H9 (cell line): ENCODE data around the gene PIM3. TPM values are rescaled to one million over a fixed set of nuclear protein-coding genes. Genes with fewer than 3 reads are reported as not detected.

ENCODE experiments used
- DNase-seq: peaks from one replicate; pipeline ENCODE4 v3.0.0-alpha.2; 2017
- H2AFZ ChIP-seq: one replicate; pipeline ENCODE4 v1.6.1; 2013; ENCODE audit warnings: mild to moderate bottlenecking, low read length, control low read depth, moderate library complexity
- H2AK5ac ChIP-seq: 2 replicates; pipeline ENCODE4 v1.6.1; 2013; ENCODE audit warnings: low read length, control low read depth, mixed read lengths; ENCODE audit not compliant: insufficient read length
- H2BK120ac ChIP-seq: one replicate; pipeline ENCODE4 v1.6.1; 2013; ENCODE audit warnings: low read depth, mild to moderate bottlenecking, low read length, control low read depth, inconsistent platforms; ENCODE audit not compliant: poor library complexity, severe bottlenecking
- H2BK12ac ChIP-seq: 2 replicates; pipeline ENCODE4 v1.6.1; 2013; ENCODE audit warnings: low read length, control low read depth, mixed read lengths, low read depth; ENCODE audit not compliant: insufficient read length
- H2BK15ac ChIP-seq: 2 replicates; pipeline ENCODE4 v1.6.1; 2013; ENCODE audit warnings: low read depth, low read length, control low read depth
- H2BK20ac ChIP-seq: one replicate; pipeline ENCODE4 v1.6.1; 2013; ENCODE audit warnings: low read depth, mild to moderate bottlenecking, low read length, control low read depth, inconsistent platforms; ENCODE audit not compliant: poor library complexity, severe bottlenecking
- H2BK5ac ChIP-seq: 2 replicates; pipeline ENCODE4 v1.6.1; 2013; ENCODE audit warnings: low read length, control low read depth, mixed read lengths; ENCODE audit not compliant: insufficient read length
- H3K14ac ChIP-seq: 2 replicates; pipeline ENCODE4 v1.6.1; 2013; ENCODE audit warnings: low read length, control low read depth; ENCODE audit not compliant: insufficient read depth
- H3K18ac ChIP-seq: 2 replicates; pipeline ENCODE4 v1.6.1; 2013; ENCODE audit warnings: low read depth, mild to moderate bottlenecking, mixed read lengths, low read length, control low read depth; ENCODE audit not compliant: insufficient read length
- H3K23ac ChIP-seq: 2 replicates; pipeline ENCODE4 v1.6.1; 2013; ENCODE audit warnings: low read length, control low read depth, mixed read lengths, low read depth; ENCODE audit not compliant: insufficient read length
- H3K23me2 ChIP-seq: 2 replicates; pipeline ENCODE4 v1.6.1; 2013; ENCODE audit warnings: low read depth, mild to moderate bottlenecking, mixed read lengths, low read length, control low read depth; ENCODE audit not compliant: insufficient read length, poor library complexity, severe bottlenecking
- H3K27ac ChIP-seq: 2 replicates; pipeline ENCODE4 v1.5.1; 2013; ENCODE audit warnings: low read length, control low read depth, mixed read lengths, low read depth; ENCODE audit not compliant: insufficient read length
- H3K27me3 ChIP-seq: 2 replicates; pipeline ENCODE4 v1.6.1; 2013; ENCODE audit warnings: low read length, control low read depth, inconsistent platforms; ENCODE audit not compliant: insufficient read depth
- H3K4ac ChIP-seq: 2 replicates; pipeline ENCODE4 v1.6.1; 2013; ENCODE audit warnings: low read depth, mild to moderate bottlenecking, control low read depth, inconsistent platforms, low read length, moderate library complexity
- H3K4me1 ChIP-seq: 2 replicates; pipeline ENCODE4 v1.6.1; 2013; ENCODE audit warnings: low read length, control low read depth, inconsistent platforms; ENCODE audit not compliant: insufficient read depth
- H3K4me2 ChIP-seq: 2 replicates; pipeline ENCODE4 v1.6.1; 2013; ENCODE audit warnings: low read length, control low read depth, mixed read lengths; ENCODE audit not compliant: insufficient read length, insufficient read depth
- H3K56ac ChIP-seq: 2 replicates; pipeline ENCODE4 v1.6.1; 2013; ENCODE audit warnings: low read depth, mild to moderate bottlenecking, mixed read lengths, low read length, control low read depth; ENCODE audit not compliant: insufficient read length
- H3K79me1 ChIP-seq: 2 replicates; pipeline ENCODE4 v1.6.1; 2013; ENCODE audit warnings: low read depth, mild to moderate bottlenecking, moderate library complexity, low read length, control low read depth, inconsistent platforms; ENCODE audit not compliant: insufficient read depth, poor library complexity, severe bottlenecking
- H3K79me2 ChIP-seq: 2 replicates; pipeline ENCODE4 v1.6.1; 2013; ENCODE audit warnings: low read length, control low read depth, inconsistent platforms; ENCODE audit not compliant: insufficient read depth
- H3K9ac ChIP-seq: 2 replicates; pipeline ENCODE4 v1.6.1; 2013; ENCODE audit warnings: low read length, control low read depth, mixed read lengths; ENCODE audit not compliant: insufficient read length; ENCODE audit errors: extremely low read depth
- H3K9me3 ChIP-seq: one replicate; pipeline ENCODE4 v1.6.1; 2013; ENCODE audit warnings: low read depth, low read length, inconsistent platforms; ENCODE audit not compliant: control insufficient read depth
- H3T11ph ChIP-seq: one replicate; pipeline ENCODE4 v1.6.1; 2013; ENCODE audit warnings: mild to moderate bottlenecking, low read length, control low read depth, inconsistent platforms
- H4K20me1 ChIP-seq: one replicate; pipeline ENCODE4 v1.6.1; 2013; ENCODE audit not compliant: control insufficient read depth, insufficient read length, insufficient read depth
- H4K5ac ChIP-seq: 2 replicates; pipeline ENCODE4 v1.6.1; 2013; ENCODE audit warnings: low read depth, mild to moderate bottlenecking, mixed read lengths, low read length, control low read depth; ENCODE audit not compliant: insufficient read length
- H4K8ac ChIP-seq: replicated peaks from 2 replicates; pipeline ENCODE4 v1.6.1; 2013; ENCODE audit warnings: low read length, control low read depth, mixed read lengths, low read depth; ENCODE audit not compliant: insufficient read length
- H4K91ac ChIP-seq: 2 replicates; pipeline ENCODE4 v1.6.1; 2013; ENCODE audit warnings: low read depth, mild to moderate bottlenecking, moderate library complexity, mixed read lengths, low read length, control low read depth; ENCODE audit not compliant: insufficient read length
- H3K27ac Mint-ChIP-seq, 3 experiments: 2 replicates in 2 of 3; 3 replicates in 1 of 3; pipeline ENCODE4 v1.8.0; 2020 to 2021; ENCODE audit warnings: mixed read lengths in 3 of 3, mild to moderate bottlenecking in 1 of 3, moderate library complexity in 1 of 3
- H3K27me3 Mint-ChIP-seq: 2 replicates; pipeline ENCODE4 v1.8.0; 2021; ENCODE audit warnings: low read depth, mild to moderate bottlenecking, moderate library complexity, mixed read lengths
- H3K36me3 Mint-ChIP-seq, 3 experiments: 2 replicates in 2 of 3; 3 replicates in 1 of 3; pipeline ENCODE4 v1.8.0; 2020 to 2021; ENCODE audit warnings: low read depth in 3 of 3, mixed read lengths in 3 of 3; ENCODE audit not compliant: insufficient read depth in 1 of 3
- H3K4me1 Mint-ChIP-seq, 2 experiments: 2 replicates each; pipeline ENCODE4 v1.8.0; 2020; ENCODE audit warnings: mixed read lengths in 2 of 2
- H3K4me3 Mint-ChIP-seq, 2 experiments: 2 replicates in 1 of 2; 3 replicates in 1 of 2; pipeline ENCODE4 v1.8.0; 2020 to 2021; ENCODE audit warnings: mild to moderate bottlenecking in 2 of 2, mixed read lengths in 2 of 2, moderate library complexity in 1 of 2
- H3K9me3 Mint-ChIP-seq, 2 experiments: 2 replicates in 1 of 2; 3 replicates in 1 of 2; pipeline ENCODE4 v1.8.0; 2020; ENCODE audit warnings: mild to moderate bottlenecking in 2 of 2, mixed read lengths in 2 of 2, moderate library complexity in 1 of 2
- CTCF ChIP-seq: fragments of 200-600 bp; sonication (generic); conservative IDR thresholded peaks from 3 replicates; pipeline ENCODE4 v1.8.0; 2021; ENCODE audit warnings: antibody characterized with exemption, mild to moderate bottlenecking
- WGBS: extraction: QIAGEN DNeasy Blood & Tissue Kit; methylation state at CpG from one replicate; pipeline ENCODE4 v1.1.7; 2013; ENCODE audit warnings: missing lambda C conversion rate, low lambda C conversion rate, mixed read lengths; ENCODE audit not compliant: insufficient read length; ENCODE audit errors: extremely low coverage; 5-methylcytosine and 5-hydroxymethylcytosine counted together
- total RNA-seq: library from RNA; stranded (reverse); gene quantifications from 2 replicates; pipeline ENCODE4 v1.2.1, GENCODE V29; 2021

The PIM3 gene
- total RNA-seq, 1 experiment from 2014 or later = 43.4 TPM

GRCh38 chr22:49951986-49952896 is 8.3 kb upstream of the PIM3 start:
- Histone ChIP-seq H3K27ac (no peak overlapping the region), H2BK12ac (no peak overlapping the region)
- no peaks in the 10 kb centered on the region for H3K9me3 Mint-ChIP-seq

More at GRCh38 chr22:49951986-49952896, 8.3 kb upstream of the PIM3 start:
- H2AFZ ChIP-seq = no peak overlapping the region
- H3K27me3 ChIP-seq = no peaks in the 10 kb centered on the region
- no peak overlapping the region for H3K4me3 Mint-ChIP-seq
- no peak overlapping the region for H2BK15ac ChIP-seq
- H4K20me1 ChIP-seq = no peaks in the 10 kb centered on the region
- no peak overlapping the region for H3K4ac ChIP-seq
- DNase-seq = peak; percentile 51
- H3K23me2 ChIP-seq = no peaks in the 10 kb centered on the region
- H2BK20ac ChIP-seq = no peak overlapping the region
- no peaks in the 10 kb centered on the region for H3K79me1 ChIP-seq
- H2AK5ac ChIP-seq = no peak overlapping the region
- no peaks in the 10 kb centered on the region; the same call in 1 of the 2 replicates for H3K27me3 Mint-ChIP-seq
- no peak overlapping the region for H3K18ac ChIP-seq
- H3K14ac ChIP-seq = no peak overlapping the region; the same call in 1 of the 2 replicates
- H3K9me3 ChIP-seq = no peaks in the 10 kb centered on the region
- H3K79me2 ChIP-seq = no peaks in the 10 kb centered on the region
- no peak overlapping the region for H2BK120ac ChIP-seq
- no peak for TF ChIP-seq CTCF
- H3T11ph ChIP-seq = no peak overlapping the region
- H3K4me1 Mint-ChIP-seq = peaks cover 0 to 13% of the 10 kb centered on the region in 2 experiments
- no peak overlapping the region for H4K91ac ChIP-seq
- no peaks in the 10 kb centered on the region; a peak in 1 of 7 replicates for H3K36me3 Mint-ChIP-seq
- no peak overlapping the region for H3K4me2 ChIP-seq
- H3K27ac Mint-ChIP-seq = no peak overlapping the region; a peak in 2 of 7 replicates
- no CpG with 5 or more reads among the region's 24 CpGs for WGBS
- no peaks in the 10 kb centered on the region for H3K4me1 ChIP-seq
- no peak overlapping the region for H2BK5ac ChIP-seq
- H4K8ac ChIP-seq = no peak overlapping the region
- no peak overlapping the region for H3K56ac ChIP-seq
- H4K5ac ChIP-seq = no peak overlapping the region
- H3K9ac ChIP-seq = no peak overlapping the region
- H3K23ac ChIP-seq = no peak overlapping the region
